Measurements from ENCODE around the gene MTFR1L. TPM values are rescaled to one million over a fixed set of nuclear protein-coding genes. Genes with fewer than 3 reads are reported as not detected.

The MTFR1L gene
- polyA plus RNA-seq, 1 donor from 2014 or later = 115 TPM

DNA sequence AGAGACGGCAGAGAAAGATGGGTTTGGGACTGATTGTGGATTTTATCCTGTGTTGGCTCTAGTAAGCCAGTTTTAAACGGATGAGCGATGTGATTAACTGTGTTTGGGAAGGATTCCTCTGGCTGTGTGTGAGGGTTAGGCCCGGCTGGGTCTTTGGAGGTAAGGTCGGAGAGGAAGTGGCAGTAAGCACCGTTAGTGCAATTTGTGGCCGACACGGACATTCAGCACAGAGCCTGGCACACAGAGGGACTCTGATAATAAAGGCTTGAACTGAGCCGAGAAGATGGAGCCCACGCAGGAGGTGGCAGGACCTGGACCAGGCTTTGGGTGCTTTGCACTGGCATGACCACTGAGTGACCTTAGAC is 1.3 kb downstream of the MTFR1L start:
- H3K27me3 ChIP-seq (ENCODE audit: insufficient read depth, low read depth, low read length) = no peaks in the 10 kb centered on the region
- H3K4me3 ChIP-seq (ENCODE audit: low read length) = peak overlapping the region; percentile 89
- H3K36me3 ChIP-seq (ENCODE audit: insufficient read depth, low read length) = no peaks in the 10 kb centered on the region
- no peaks in the 10 kb centered on the region for H3K9me3 ChIP-seq (ENCODE audit: low read length)
- H2AFZ ChIP-seq (ENCODE audit: low read depth, low read length) = no peak overlapping the region
- H3K27ac ChIP-seq (ENCODE audit: low read length) = peak overlapping the region; percentile 86
- peak overlapping the region; percentile 81 for H3K9ac ChIP-seq (ENCODE audit: low read length)
- no peaks in the 10 kb centered on the region for H4K20me1 ChIP-seq (ENCODE audit: insufficient read depth)
- H3K79me2 ChIP-seq (replicated peaks; ENCODE audit: insufficient read depth, low read length) = peaks cover 21% of the 10 kb centered on the region
- TF ChIP-seq, protein P1, sequence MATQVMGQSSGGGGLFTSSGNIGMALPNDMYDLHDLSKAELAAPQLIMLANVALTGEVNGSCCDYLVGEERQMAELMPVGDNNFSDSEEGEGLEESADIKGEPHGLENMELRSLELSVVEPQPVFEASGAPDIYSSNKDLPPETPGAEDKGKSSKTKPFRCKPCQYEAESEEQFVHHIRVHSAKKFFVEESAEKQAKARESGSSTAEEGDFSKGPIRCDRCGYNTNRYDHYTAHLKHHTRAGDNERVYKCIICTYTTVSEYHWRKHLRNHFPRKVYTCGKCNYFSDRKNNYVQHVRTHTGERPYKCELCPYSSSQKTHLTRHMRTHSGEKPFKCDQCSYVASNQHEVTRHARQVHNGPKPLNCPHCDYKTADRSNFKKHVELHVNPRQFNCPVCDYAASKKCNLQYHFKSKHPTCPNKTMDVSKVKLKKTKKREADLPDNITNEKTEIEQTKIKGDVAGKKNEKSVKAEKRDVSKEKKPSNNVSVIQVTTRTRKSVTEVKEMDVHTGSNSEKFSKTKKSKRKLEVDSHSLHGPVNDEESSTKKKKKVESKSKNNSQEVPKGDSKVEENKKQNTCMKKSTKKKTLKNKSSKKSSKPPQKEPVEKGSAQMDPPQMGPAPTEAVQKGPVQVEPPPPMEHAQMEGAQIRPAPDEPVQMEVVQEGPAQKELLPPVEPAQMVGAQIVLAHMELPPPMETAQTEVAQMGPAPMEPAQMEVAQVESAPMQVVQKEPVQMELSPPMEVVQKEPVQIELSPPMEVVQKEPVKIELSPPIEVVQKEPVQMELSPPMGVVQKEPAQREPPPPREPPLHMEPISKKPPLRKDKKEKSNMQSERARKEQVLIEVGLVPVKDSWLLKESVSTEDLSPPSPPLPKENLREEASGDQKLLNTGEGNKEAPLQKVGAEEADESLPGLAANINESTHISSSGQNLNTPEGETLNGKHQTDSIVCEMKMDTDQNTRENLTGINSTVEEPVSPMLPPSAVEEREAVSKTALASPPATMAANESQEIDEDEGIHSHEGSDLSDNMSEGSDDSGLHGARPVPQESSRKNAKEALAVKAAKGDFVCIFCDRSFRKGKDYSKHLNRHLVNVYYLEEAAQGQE (IDR thresholded peaks at IDR 0.05; ENCODE audit: borderline replicate concordance) = no peak
- TF ChIP-seq EZH2 (IDR thresholded peaks at IDR 0.05; ENCODE audit: borderline replicate concordance, insufficient read depth, low read length, poor library complexity, severe bottlenecking) = no peak
- no peak for TF ChIP-seq TAF1 (IDR thresholded peaks at IDR 0.05; ENCODE audit: low read depth)
- no peak for TF ChIP-seq RAD21 (conservative IDR thresholded peaks at IDR 0.05)
- TF ChIP-seq MXI1 (conservative IDR thresholded peaks at IDR 0.05; ENCODE audit: poor library complexity, severe bottlenecking) = no peak
- TF ChIP-seq, protein P2, sequence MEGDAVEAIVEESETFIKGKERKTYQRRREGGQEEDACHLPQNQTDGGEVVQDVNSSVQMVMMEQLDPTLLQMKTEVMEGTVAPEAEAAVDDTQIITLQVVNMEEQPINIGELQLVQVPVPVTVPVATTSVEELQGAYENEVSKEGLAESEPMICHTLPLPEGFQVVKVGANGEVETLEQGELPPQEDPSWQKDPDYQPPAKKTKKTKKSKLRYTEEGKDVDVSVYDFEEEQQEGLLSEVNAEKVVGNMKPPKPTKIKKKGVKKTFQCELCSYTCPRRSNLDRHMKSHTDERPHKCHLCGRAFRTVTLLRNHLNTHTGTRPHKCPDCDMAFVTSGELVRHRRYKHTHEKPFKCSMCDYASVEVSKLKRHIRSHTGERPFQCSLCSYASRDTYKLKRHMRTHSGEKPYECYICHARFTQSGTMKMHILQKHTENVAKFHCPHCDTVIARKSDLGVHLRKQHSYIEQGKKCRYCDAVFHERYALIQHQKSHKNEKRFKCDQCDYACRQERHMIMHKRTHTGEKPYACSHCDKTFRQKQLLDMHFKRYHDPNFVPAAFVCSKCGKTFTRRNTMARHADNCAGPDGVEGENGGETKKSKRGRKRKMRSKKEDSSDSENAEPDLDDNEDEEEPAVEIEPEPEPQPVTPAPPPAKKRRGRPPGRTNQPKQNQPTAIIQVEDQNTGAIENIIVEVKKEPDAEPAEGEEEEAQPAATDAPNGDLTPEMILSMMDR (IDR thresholded peaks at IDR 0.05; ENCODE audit: poor library complexity, severe bottlenecking) = no peak
- TF ChIP-seq POLR2AphosphoS5 (IDR thresholded peaks at IDR 0.05) = no peak
- TF ChIP-seq EP300 (conservative IDR thresholded peaks at IDR 0.05; ENCODE audit: poor library complexity, severe bottlenecking) = no peak
- no peak for TF ChIP-seq SMC3 (conservative IDR thresholded peaks at IDR 0.05; ENCODE audit: poor library complexity)
- H3K4me2 ChIP-seq (ENCODE audit: low read length) = peak overlapping the region; percentile 96
- no peaks in the 10 kb centered on the region for H3K9me2 ChIP-seq (ENCODE audit: insufficient read depth, low read length)
- H3F3A ChIP-seq (ENCODE audit: insufficient read depth, low read length, poor library complexity, severe bottlenecking) = no peaks in the 10 kb centered on the region

GRCh38 chr1:25821630-25822091 is 1.9 kb downstream of the MTFR1L start:
- Histone ChIP-seq H3K9me2 (ENCODE audit: insufficient read depth, low read length) (no peaks in the 10 kb centered on the region), H3F3A (ENCODE audit: insufficient read depth, low read length, poor library complexity, severe bottlenecking) (no peaks in the 10 kb centered on the region), H2AFZ (ENCODE audit: low read depth, low read length) (no peak overlapping the region), H4K20me1 (ENCODE audit: insufficient read depth) (no peaks in the 10 kb centered on the region), H3K4me3 (ENCODE audit: low read length) (peak overlapping the region; percentile 89), H3K79me2 (replicated peaks; ENCODE audit: insufficient read depth, low read length) (peaks cover 21% of the 10 kb centered on the region), H3K9me3 (ENCODE audit: low read length) (no peaks in the 10 kb centered on the region), H3K27me3 (ENCODE audit: insufficient read depth, low read depth, low read length) (no peaks in the 10 kb centered on the region), H3K4me2 (ENCODE audit: low read length) (peak overlapping the region; percentile 96), H3K36me3 (ENCODE audit: insufficient read depth, low read length) (no peaks in the 10 kb centered on the region), H3K27ac (ENCODE audit: low read length) (no peak overlapping the region), H3K9ac (ENCODE audit: low read length) (peak overlapping the region; percentile 81)
- TF ChIP-seq POLR2AphosphoS5 (IDR thresholded peaks at IDR 0.05) (no peak), RAD21 (conservative IDR thresholded peaks at IDR 0.05) (no peak), TAF1 (IDR thresholded peaks at IDR 0.05; ENCODE audit: low read depth) (no peak), MXI1 (conservative IDR thresholded peaks at IDR 0.05; ENCODE audit: poor library complexity, severe bottlenecking) (no peak)
- TF ChIP-seq, protein P1 (IDR thresholded peaks at IDR 0.05; ENCODE audit: borderline replicate concordance) = no peak
- TF ChIP-seq, protein P2 (IDR thresholded peaks at IDR 0.05; ENCODE audit: poor library complexity, severe bottlenecking) = no peak

All from neural cell (in vitro differentiated cells).